ENCODE data around the gene NCEH1. TPM values are rescaled to one million over a fixed set of nuclear protein-coding genes. Genes with fewer than 3 reads are reported as not detected.
"Not testable (repeated sequence)": the region's sequence is repeated elsewhere in the genome, so short reads cannot be mapped to it uniquely, and the experiment has no call there.

The NCEH1 gene
- total and polyA plus RNA-seq, 5 donors from 2014 or later, result 0.43 to 2.1 (median 0.62) TPM

- H3K27ac ChIP-seq (ENCODE audit: insufficient read depth, low read length, poor library complexity, severe bottlenecking), result no peak overlapping the region
- ATAC-seq (ENCODE audit: low read depth in 2 of 2), result no peak
- peaks cover 6% of the 10 kb centered on the region for H3K27me3 ChIP-seq (ENCODE audit: control insufficient read depth, insufficient read depth, low read length)
- H3K27ac Mint-ChIP-seq, result peak overlapping the region in 1 of 3 donors; percentile 15
- H3K4me3 ChIP-seq (ENCODE audit: low read depth, low read length), result peak overlapping the region; percentile 89
- peak overlapping the region; percentile 6 to 99 (median 74) for H3K4me3 Mint-ChIP-seq
- H3K27me3 Mint-ChIP-seq, result peaks cover 13% of the 10 kb centered on the region
- H3K36me3 Mint-ChIP-seq, result no peaks in the 10 kb centered on the region
- no peak for DNase-seq
- H3K4me1 Mint-ChIP-seq, result peaks cover 12 to 39% (median 24%) of the 10 kb centered on the region in 4 donors
- peaks cover 28% of the 10 kb centered on the region for H3K4me1 ChIP-seq (ENCODE audit: control insufficient read depth, insufficient read depth, low read length, poor library complexity, severe bottlenecking)
- no peaks in the 10 kb centered on the region for H3K36me3 ChIP-seq (ENCODE audit: control insufficient read depth, insufficient read depth, low read length)
- H3K9me3 Mint-ChIP-seq, result no peaks in the 10 kb centered on the region
- no peaks in the 10 kb centered on the region for H3K9me3 ChIP-seq (ENCODE audit: control insufficient read depth in 2 of 2, low read length in 2 of 2)
These were observed 38.5 kb upstream of the NCEH1 start for GRCh38 chr3:172749230-172749965.

- H3K36me3 Mint-ChIP-seq, result no peaks in the 10 kb centered on the region
- H3K4me3 Mint-ChIP-seq, result no peak overlapping the region
- Histone ChIP-seq H3K36me3 (ENCODE audit: control insufficient read depth, insufficient read depth, low read length) (no peaks in the 10 kb centered on the region), H3K4me3 (ENCODE audit: low read depth, low read length) (no peak overlapping the region), H3K27ac (ENCODE audit: insufficient read depth, low read length, poor library complexity, severe bottlenecking) (no peak overlapping the region), H3K27me3 (ENCODE audit: control insufficient read depth, insufficient read depth, low read length) (peaks cover 6% of the 10 kb centered on the region), H3K4me1 (ENCODE audit: control insufficient read depth, insufficient read depth, low read length, poor library complexity, severe bottlenecking) (peaks cover 15% of the 10 kb centered on the region), H3K9me3 (ENCODE audit: control insufficient read depth in 2 of 2, low read length in 2 of 2) (no peaks in the 10 kb centered on the region)
- H3K27me3 Mint-ChIP-seq, result peaks cover 29% of the 10 kb centered on the region
- H3K9me3 Mint-ChIP-seq, result no peaks in the 10 kb centered on the region
- DNase-seq (no peak), ATAC-seq (ENCODE audit: low read depth in 2 of 2) (no peak)
- H3K27ac Mint-ChIP-seq, result peak overlapping the region in 1 of 3 donors; percentile 13
- peaks cover 2 to 12% (median 10%) of the 10 kb centered on the region in 4 donors for H3K4me1 Mint-ChIP-seq
These were observed 35.6 kb upstream of the NCEH1 start for GRCh38 chr3:172746475-172746874.

- H3K36me3 ChIP-seq (ENCODE audit: control insufficient read depth, insufficient read depth, low read length), result no peaks in the 10 kb centered on the region
- Mint-ChIP-seq H3K27me3 (peaks cover 42% of the 10 kb centered on the region), H3K36me3 (no peaks in the 10 kb centered on the region), H3K4me3 (no peak overlapping the region), H3K27ac (no peak overlapping the region), H3K9me3 (peaks cover 0 to 1% (median 0%) of the 10 kb centered on the region in 7 donors), H3K4me1 (no peaks in the 10 kb centered on the region)
- DNase-seq, result no peak
- H3K4me3 ChIP-seq (ENCODE audit: low read depth, low read length), result no peak overlapping the region
- H3K27me3 ChIP-seq (ENCODE audit: control insufficient read depth, insufficient read depth, low read length), result peaks cover 6% of the 10 kb centered on the region
- H3K27ac ChIP-seq (ENCODE audit: insufficient read depth, low read length, poor library complexity, severe bottlenecking), result no peak overlapping the region
- H3K9me3 ChIP-seq (ENCODE audit: control insufficient read depth in 2 of 2, low read length in 2 of 2), result no peaks in the 10 kb centered on the region
- no peaks in the 10 kb centered on the region for H3K4me1 ChIP-seq (ENCODE audit: control insufficient read depth, insufficient read depth, low read length, poor library complexity, severe bottlenecking)
- no peak for ATAC-seq (ENCODE audit: low read depth in 2 of 2)
These were observed 28.6 kb upstream of the NCEH1 start for GRCh38 chr3:172739462-172739861.

GRCh38 chr3:172735014-172735413 lies 24.1 kb upstream of the NCEH1 start:
- peaks cover 8% of the 10 kb centered on the region for H3K27me3 ChIP-seq (ENCODE audit: control insufficient read depth, insufficient read depth, low read length)
- H3K36me3 Mint-ChIP-seq, result no peaks in the 10 kb centered on the region

GRCh38 chr3:172726380-172726779 lies 15.5 kb upstream of the NCEH1 start:
- Histone ChIP-seq H3K4me1 (ENCODE audit: control insufficient read depth, insufficient read depth, low read length, poor library complexity, severe bottlenecking) (no peaks in the 10 kb centered on the region), H3K9me3 (ENCODE audit: control insufficient read depth in 2 of 2, low read length in 2 of 2) (peaks cover 3 to 4% of the 10 kb centered on the region in 2 experiments), H3K36me3 (ENCODE audit: control insufficient read depth, insufficient read depth, low read length) (no peaks in the 10 kb centered on the region), H3K27ac (ENCODE audit: insufficient read depth, low read length, poor library complexity, severe bottlenecking) (no peak overlapping the region), H3K4me3 (ENCODE audit: low read depth, low read length) (no peak overlapping the region), H3K27me3 (ENCODE audit: control insufficient read depth, insufficient read depth, low read length) (peaks cover 8% of the 10 kb centered on the region)
- no peak overlapping the region for H3K4me3 Mint-ChIP-seq
- H3K36me3 Mint-ChIP-seq, result peaks cover 3% of the 10 kb centered on the region
- H3K9me3 Mint-ChIP-seq, result peaks cover 0 to 10% (median 1%) of the 10 kb centered on the region in 7 donors
- H3K27ac Mint-ChIP-seq, result no peak overlapping the region
- peaks cover 26% of the 10 kb centered on the region for H3K27me3 Mint-ChIP-seq
- DNase-seq, result no peak
- H3K4me1 Mint-ChIP-seq, result no peaks in the 10 kb centered on the region
- no peak for ATAC-seq (ENCODE audit: low read depth in 2 of 2)

More at GRCh38 chr3:172735014-172735413, 24.1 kb upstream of the NCEH1 start:
- DNase-seq, result no peak
- no peak for ATAC-seq (ENCODE audit: low read depth in 2 of 2)
- H3K27ac ChIP-seq (ENCODE audit: insufficient read depth, low read length, poor library complexity, severe bottlenecking), result no peak overlapping the region
- Mint-ChIP-seq H3K4me1 (no peaks in the 10 kb centered on the region), H3K27me3 (peaks cover 50% of the 10 kb centered on the region), H3K9me3 (peaks cover 0 to 2% (median 0%) of the 10 kb centered on the region in 7 donors), H3K4me3 (no peak overlapping the region), H3K27ac (peak overlapping the region in 1 of 3 donors; percentile 33)
- no peaks in the 10 kb centered on the region for H3K4me1 ChIP-seq (ENCODE audit: control insufficient read depth, insufficient read depth, low read length, poor library complexity, severe bottlenecking)
- H3K4me3 ChIP-seq (ENCODE audit: low read depth, low read length), result no peak overlapping the region
- no peaks in the 10 kb centered on the region for H3K36me3 ChIP-seq (ENCODE audit: control insufficient read depth, insufficient read depth, low read length)
- H3K9me3 ChIP-seq (ENCODE audit: control insufficient read depth in 2 of 2, low read length in 2 of 2), result no peaks in the 10 kb centered on the region

- H3K36me3 ChIP-seq (ENCODE audit: control insufficient read depth, insufficient read depth, low read length); H3K27me3 ChIP-seq (ENCODE audit: control insufficient read depth, insufficient read depth, low read length); DNase-seq; ATAC-seq (ENCODE audit: low read depth in 2 of 2); H3K27ac Mint-ChIP-seq; H3K36me3 Mint-ChIP-seq; H3K4me3 Mint-ChIP-seq; H3K4me1 Mint-ChIP-seq; H3K4me3 ChIP-seq (ENCODE audit: low read depth, low read length); H3K9me3 ChIP-seq (ENCODE audit: control insufficient read depth in 2 of 2, low read length in 2 of 2); H3K9me3 Mint-ChIP-seq; H3K27ac ChIP-seq (ENCODE audit: insufficient read depth, low read length, poor library complexity, severe bottlenecking); H3K4me1 ChIP-seq (ENCODE audit: control insufficient read depth, insufficient read depth, low read length, poor library complexity, severe bottlenecking): not testable (repeated sequence)
- H3K27me3 Mint-ChIP-seq, result peaks cover 19% of the 10 kb centered on the region
These were observed 11.7 kb upstream of the NCEH1 start for GRCh38 chr3:172722536-172723040.

GRCh38 chr3:172717493-172718088 lies 6.7 kb upstream of the NCEH1 start:
- H3K9me3 Mint-ChIP-seq, result peaks cover 0 to 2% (median 0%) of the 10 kb centered on the region in 7 donors
- ATAC-seq (ENCODE audit: low read depth in 2 of 2) (peak in 1 of 2 donors; percentile 43), DNase-seq (peak in 2 of 3 donors; percentile 23 to 50)
- H3K9me3 ChIP-seq (ENCODE audit: control insufficient read depth in 2 of 2, low read length in 2 of 2), result no peaks in the 10 kb centered on the region
- no peaks in the 10 kb centered on the region for H3K36me3 Mint-ChIP-seq
- no peak overlapping the region for H3K27ac ChIP-seq (ENCODE audit: insufficient read depth, low read length, poor library complexity, severe bottlenecking)
- H3K27ac Mint-ChIP-seq, result no peak overlapping the region
- no peak overlapping the region for H3K4me3 Mint-ChIP-seq
- H3K4me1 ChIP-seq (ENCODE audit: control insufficient read depth, insufficient read depth, low read length, poor library complexity, severe bottlenecking), result no peaks in the 10 kb centered on the region
- peaks cover 0 to 4% (median 0%) of the 10 kb centered on the region in 4 donors for H3K4me1 Mint-ChIP-seq
- H3K27me3 Mint-ChIP-seq, result peaks cover 29% of the 10 kb centered on the region
- no peaks in the 10 kb centered on the region for H3K36me3 ChIP-seq (ENCODE audit: control insufficient read depth, insufficient read depth, low read length)
- peaks cover 7% of the 10 kb centered on the region for H3K27me3 ChIP-seq (ENCODE audit: control insufficient read depth, insufficient read depth, low read length)
- H3K4me3 ChIP-seq (ENCODE audit: low read depth, low read length), result no peak overlapping the region
